SK-N-SH (cell line): ENCODE results near the gene CCSER1. TPM values are rescaled to one million over a fixed set of nuclear protein-coding genes. Genes with fewer than 3 reads are reported as not detected.

Experiments used
- CTCF ChIA-PET: fragments of 300-600, 350-600 bp; formaldehyde crosslinking; extraction: SDS; loops from one replicate; lab custom pipeline; 2021; lab: Yijun Ruan, JAX
- POLR2A ChIA-PET: fragments of 350-600 bp; sonication (Branson Sonifier 250); formaldehyde crosslinking; extraction: SDS; loops from one replicate; lab custom pipeline; 2020; ENCODE audit warnings: antibody characterized with exemption, inconsistent platforms; lab: Yijun Ruan, JAX
- DNase-seq: peaks from one replicate; pipeline ENCODE4 v3.0.0; 2012
- H2AFZ ChIP-seq: fragments of 200-600 bp; sonication (generic); 2 replicates; pipeline ENCODE4 v1.8.1; 2016; ENCODE audit warnings: antibody characterized with exemption, mild to moderate bottlenecking, low read depth
- H3F3A ChIP-seq: fragments of 200-600 bp; sonication (generic); replicated peaks from 2 replicates; pipeline ENCODE3; 2016; ENCODE audit warnings: antibody characterized with exemption, mild to moderate bottlenecking; ENCODE audit not compliant: insufficient read depth
- H3K27ac ChIP-seq, 2 experiments: fragments of 200-500 bp in 1 of 2; fragments of 200-600 bp in 1 of 2; sonication (Bioruptor generic) in 1 of 2; sonication (generic), shearing (Covaris generic) in 1 of 2; 2 replicates each; pipeline versions ENCODE4 v1.5.1 to v1.6.1; 2014 to 2016; ENCODE audit warnings: low read depth in 2 of 2, inconsistent platforms in 1 of 2, low read length in 1 of 2, mild to moderate bottlenecking in 1 of 2, mixed read lengths in 1 of 2
- H3K27me3 ChIP-seq: fragments of 200-600 bp; sonication (generic), shearing (Covaris generic); 2 replicates; pipeline ENCODE4 v1.6.1; 2016; ENCODE audit warnings: mixed run types; ENCODE audit not compliant: insufficient read depth
- H3K36me3 ChIP-seq, 2 experiments: fragments of 200-500 bp in 1 of 2; fragments of 200-600 bp in 1 of 2; sonication (Bioruptor generic) in 1 of 2; sonication (generic) in 1 of 2; replicated peaks in 1 of 2; 2 replicates each; pipeline versions ENCODE3 to v1.5.1; 2014 to 2016; ENCODE audit warnings: low read length in 1 of 2, mild to moderate bottlenecking in 1 of 2; ENCODE audit not compliant: insufficient read depth in 2 of 2, control insufficient read depth in 1 of 2
- H3K4me1 ChIP-seq, 2 experiments: fragments of 200-500 bp in 1 of 2; fragments of 200-600 bp in 1 of 2; sonication (Bioruptor generic) in 1 of 2; sonication (generic), shearing (Covaris generic) in 1 of 2; 2 replicates each; pipeline versions ENCODE4 v1.5.1 to v1.6.1; 2014 to 2016; ENCODE audit warnings: low read depth in 1 of 2, low read length in 1 of 2, mixed run types in 1 of 2; ENCODE audit not compliant: insufficient read depth in 2 of 2, control insufficient read depth in 1 of 2
- H3K4me2 ChIP-seq: fragments of 200-600 bp; sonication (generic), shearing (Covaris generic); 2 replicates; pipeline ENCODE4 v1.6.1; 2017; ENCODE audit warnings: mixed run types
- H3K4me3 ChIP-seq, 2 experiments: fragments of 200-500 bp in 1 of 2; fragments of 200-600 bp in 1 of 2; sonication (Bioruptor generic) in 1 of 2; sonication (generic), shearing (Covaris generic) in 1 of 2; 2 replicates each; pipeline versions ENCODE4 v1.5.1 to v1.8.1; 2014 to 2016; ENCODE audit warnings: low read depth in 2 of 2, inconsistent platforms in 1 of 2, low read length in 1 of 2, mild to moderate bottlenecking in 1 of 2, mixed read lengths in 1 of 2, moderate library complexity in 1 of 2
- H3K79me2 ChIP-seq: fragments of 200-600 bp; sonication (generic); 2 replicates; pipeline ENCODE4 v1.8.1; 2017; ENCODE audit warnings: mild to moderate bottlenecking; ENCODE audit not compliant: insufficient read depth
- H3K9ac ChIP-seq: fragments of 200-600 bp; sonication (generic); 2 replicates; pipeline ENCODE4 v1.6.1; 2017; ENCODE audit warnings: mixed run types
- H3K9me2 ChIP-seq: fragments of 200-600 bp; sonication (generic); 2 replicates; pipeline ENCODE4 v1.6.1; 2017; ENCODE audit warnings: mixed run types
- H3K9me3 ChIP-seq: fragments of 200-600 bp; sonication (generic); 2 replicates; pipeline ENCODE4 v1.6.1; 2017; ENCODE audit warnings: mixed run types, mild to moderate bottlenecking, moderate library complexity
- H4K20me1 ChIP-seq: fragments of 200-600 bp; sonication (generic); 2 replicates; pipeline ENCODE4 v1.6.1; 2017; ENCODE audit warnings: mild to moderate bottlenecking, mixed run types; ENCODE audit not compliant: insufficient read depth
- CHD2 ChIP-seq: fragments of 150-350 bp; IDR thresholded peaks from 2 replicates; pipeline ENCODE4 v1.6.1; 2018; ENCODE audit warnings: low read length; ENCODE audit not compliant: partially characterized antibody
- CTCF ChIP-seq: fragments of 200-600 bp; sonication (generic); IDR thresholded peaks from 2 replicates; pipeline ENCODE4 v1.6.1; 2017; ENCODE audit warnings: antibody characterized with exemption, mild to moderate bottlenecking, moderate library complexity
- EP300 ChIP-seq, 2 experiments: IDR thresholded peaks; 2 replicates each; pipeline versions ENCODE4 v1.4.0 to v1.6.1; 2012; ENCODE audit warnings: borderline replicate concordance in 1 of 2, low read depth in 1 of 2, low read length in 1 of 2
- EZH2phosphoT487 ChIP-seq: fragments of 200-600 bp; sonication (generic); IDR thresholded peaks from 2 replicates; pipeline ENCODE4 v1.6.1; 2017; ENCODE audit warnings: low read depth, mixed run types, mild to moderate bottlenecking, antibody characterized with exemption, moderate library complexity, borderline replicate concordance
- FOSL2 ChIP-seq: IDR thresholded peaks from 2 replicates; pipeline ENCODE4 v1.4.0; 2012; ENCODE audit warnings: low read depth, mild to moderate bottlenecking, moderate library complexity, borderline replicate concordance
- GABPA ChIP-seq: IDR thresholded peaks from 2 replicates; pipeline ENCODE4 v1.4.0; 2012; ENCODE audit warnings: low read depth, mild to moderate bottlenecking
- IRF3 ChIP-seq: fragments of 150-350 bp; IDR thresholded peaks from 2 replicates; pipeline ENCODE4 v1.6.1; 2016; ENCODE audit warnings: mild to moderate bottlenecking, low read depth, low read length
- MXI1 ChIP-seq: IDR thresholded peaks from 2 replicates; pipeline ENCODE4 v1.6.1; 2012; ENCODE audit warnings: mild to moderate bottlenecking, low read depth, low read length, improper control_type of control experiment
- NFIC ChIP-seq: IDR thresholded peaks from 2 replicates; pipeline ENCODE4 v1.4.0; 2012; ENCODE audit warnings: borderline replicate concordance
- NRF1 ChIP-seq: IDR thresholded peaks from 2 replicates; pipeline ENCODE4 v1.6.1; 2012; ENCODE audit warnings: low read depth, mild to moderate bottlenecking, low read length
- PBX3 ChIP-seq: IDR thresholded peaks from 2 replicates; pipeline ENCODE4; 2012
- POLR2AphosphoS5 ChIP-seq: IDR thresholded peaks from 2 replicates; pipeline ENCODE4 v1.6.1; 2012; ENCODE audit warnings: low read depth, low read length
- RAD21 ChIP-seq: IDR thresholded peaks from 2 replicates; pipeline ENCODE4 v1.6.1; 2012; ENCODE audit warnings: mild to moderate bottlenecking, low read length
- REST ChIP-seq: IDR thresholded peaks from 2 replicates; pipeline ENCODE4 v1.6.1; 2012; ENCODE audit warnings: mild to moderate bottlenecking, low read depth, low read length, moderate library complexity
- RFX5 ChIP-seq: IDR thresholded peaks from 2 replicates; pipeline ENCODE4 v1.6.1; 2012; ENCODE audit warnings: mild to moderate bottlenecking, improper control_type of control experiment, low read length
- RXRA ChIP-seq: IDR thresholded peaks from 2 replicates; pipeline ENCODE4 v1.4.0; 2012; ENCODE audit warnings: low read depth, mild to moderate bottlenecking, borderline replicate concordance
- SMC3 ChIP-seq: IDR thresholded peaks from 2 replicates; pipeline ENCODE4 v1.6.1; 2012; ENCODE audit warnings: low read depth, low read length, improper control_type of control experiment
- TCF12 ChIP-seq: IDR thresholded peaks from 2 replicates; pipeline ENCODE4 v1.4.0; 2012
- USF2 ChIP-seq: fragments of 150-350 bp; IDR thresholded peaks from 2 replicates; pipeline ENCODE4 v1.6.1; 2017; ENCODE audit warnings: antibody characterized with exemption, low read length, low read depth, borderline replicate concordance
- WGBS: methylation state at CpG from one replicate; pipeline ENCODE4 v1.1.6; 2017; ENCODE audit warnings: low lambda C conversion rate; 5-methylcytosine and 5-hydroxymethylcytosine counted together
- polyA plus RNA-seq, 3 experiments: library from polyadenylated mRNA; depleted of rRNA; stranded (reverse); fragments of >200 nt; gene quantifications; 2 replicates each; pipeline ENCODE4 v1.2.3, GENCODE V29; 2012

The CCSER1 gene
- polyA plus RNA-seq, 1 of the 3 experiments (the other 2 are of a cell fraction): 0.05 TPM

- Histone ChIP-seq H3K4me1 (no peaks in the 10 kb centered on the region), H3K9me3 (no peaks in the 10 kb centered on the region), H3K79me2 (no peaks in the 10 kb centered on the region), H3K4me3 (no peak overlapping the region), H3K27ac (no peak overlapping the region), H2AFZ (no peak overlapping the region), H3K36me3 (no peaks in the 10 kb centered on the region), H3K9me2 (no peaks in the 10 kb centered on the region), H3K9ac (no peak overlapping the region), H4K20me1 (no peaks in the 10 kb centered on the region), H3K27me3 (no peaks in the 10 kb centered on the region), H3F3A (peaks cover 16% of the 10 kb centered on the region), H3K4me2 (no peak overlapping the region)
- no peak for DNase-seq
- POLR2A ChIA-PET: no interaction called here
- TF ChIP-seq NRF1 (no peak), TCF12 (no peak), CTCF (no peak), EZH2phosphoT487 (no peak), USF2 (no peak), EP300 (IDR thresholded peaks at IDR 0.05; ENCODE audit: borderline replicate concordance in 1 of 2, low read depth in 1 of 2, low read length in 1 of 2) (no peak), FOSL2 (no peak), CHD2 (no peak), PBX3 (no peak), MXI1 (no peak), RAD21 (no peak), POLR2AphosphoS5 (no peak), RXRA (no peak), REST (no peak), IRF3 (no peak), NFIC (no peak), SMC3 (no peak), RFX5 (no peak), GABPA (no peak)
- CTCF ChIA-PET: interaction anchor here (0.9 kb wide), 1 partner anchor 44 kb away, joined by 3 read pairs; no protein-coding TSS in a partner anchor
- 67% methylated on average over 1 of the region's 1 CpG for WGBS
These were observed 1195.8 kb downstream of the CCSER1 start for GRCh38 chr4:91322961-91323360.
